Testis (tissue), 2 donors: ENCODE data around the gene GRIN2D.
A peak's percentile ranks its signal among the peaks of the same experiment; 100 is the strongest.

Experiments
- CTCF ChIP-seq, 3 experiments: fragments of 450-650 bp in 2 of 3; fragments of 200-600 bp in 1 of 3; sonication (generic) in 1 of 3; IDR thresholded peaks; one replicate each; pipeline ENCODE4 v1.5.1; 2016 to 2019; ENCODE audit warnings: antibody characterized with exemption in 3 of 3, mild to moderate bottlenecking in 2 of 3, moderate library complexity in 1 of 3
- POLR2A ChIP-seq: fragments of 450-650 bp; IDR thresholded peaks from one replicate; pipeline ENCODE4 v1.6.1; 2017; ENCODE audit warnings: antibody characterized with exemption, mild to moderate bottlenecking, moderate library complexity

- TF ChIP-seq POLR2A (no peak), CTCF (IDR thresholded peaks at IDR 0.05) (peak; percentile 54 to 74 (median 61))
Observed at GRCh38 chr19:48390188-48391099, 3.0 kb upstream of the GRIN2D start.
